Lung (tissue), 12 donors: ENCODE data around the gene ITPK1. TPM values are rescaled to one million over a fixed set of nuclear protein-coding genes. Genes with fewer than 3 reads are reported as not detected.

ENCODE experiments used
- ATAC-seq: fragments of 200-7000 bp; cut with Tn5 transposase; one replicate; pipeline ENCODE4 v1.9.1; 2020; ENCODE audit warnings: moderate number of reproducible peaks; ENCODE audit not compliant: insufficient read depth, low FRiP score
- DNase-seq, 3 donors: peaks; one replicate each; pipeline ENCODE4 v3.0.0-alpha.2; 2013 to 2017
- H3K27ac ChIP-seq, 2 donors: one replicate each; pipeline ENCODE4 v1.5.1; 2013; ENCODE audit warnings: mild to moderate bottlenecking in 2 of 2, moderate library complexity in 2 of 2, control low read depth in 1 of 2, inconsistent platforms in 1 of 2, low read depth in 1 of 2, low read length in 1 of 2
- H3K27me3 ChIP-seq, 3 donors: one replicate each; pipeline ENCODE4 v1.5.1; 2013; ENCODE audit warnings: low read length in 2 of 3; ENCODE audit not compliant: control insufficient read depth in 3 of 3, insufficient read depth in 3 of 3
- H3K36me3 ChIP-seq, 4 donors: one replicate each; pipeline ENCODE4 v1.5.1; 2013; ENCODE audit warnings: low read length in 4 of 4, mild to moderate bottlenecking in 1 of 4, moderate library complexity in 1 of 4; ENCODE audit not compliant: control insufficient read depth in 4 of 4, insufficient read depth in 4 of 4
- H3K4me1 ChIP-seq, 5 donors: one replicate each; pipeline ENCODE4 v1.5.1; 2013; ENCODE audit warnings: low read length in 5 of 5, mild to moderate bottlenecking in 2 of 5, moderate library complexity in 1 of 5; ENCODE audit not compliant: control insufficient read depth in 5 of 5, insufficient read depth in 5 of 5
- H3K4me3 ChIP-seq: one replicate; pipeline ENCODE4 v1.5.1; 2013; ENCODE audit warnings: mild to moderate bottlenecking, control low read depth, moderate library complexity
- H3K9ac ChIP-seq, 2 donors: one replicate each; pipeline ENCODE4 v1.5.1; 2013; ENCODE audit warnings: low read length in 2 of 2, control low read depth in 1 of 2; ENCODE audit not compliant: insufficient read depth in 1 of 2
- H3K9me3 ChIP-seq, 4 donors: one replicate each; pipeline ENCODE4 v1.5.1; 2013; ENCODE audit warnings: low read length in 3 of 4, mild to moderate bottlenecking in 1 of 4, moderate library complexity in 1 of 4; ENCODE audit not compliant: control insufficient read depth in 4 of 4, insufficient read depth in 3 of 4
- WGBS, 2 donors: extraction: QIAGEN DNeasy Blood & Tissue Kit; methylation state at CpG; one replicate each; pipeline ENCODE4 v1.1.7; 2013; 5-methylcytosine and 5-hydroxymethylcytosine counted together
- polyA plus RNA-seq, 2 donors: library from polyadenylated mRNA; stranded (reverse); fragments of 200-250 nt; gene quantifications; one replicate each; pipeline ENCODE4 v1.2.1, GENCODE V29; 2013
- total RNA-seq, 2 donors: library from RNA; depleted of rRNA in 1 of 2; stranded (reverse); fragments of >200 nt in 1 of 2; gene quantifications; one replicate each; pipeline ENCODE4 v1.2.1, GENCODE V29; 2014 to 2021
- TF ChIP-seq, protein P1 (sequence below): IDR thresholded peaks from 2 replicates; pipeline ENCODE4 v1.5.1; 2012; ENCODE audit warnings: mild to moderate bottlenecking; ENCODE audit errors: control extremely low read depth, extremely low read depth
- donor health status: control.
- donor health status: control.
- donor health status: Bipolar disorder and iron deficiency.
- donor health status: healthy.
- donor health status: DM: yes; HTN: yes; CAD: no.

Gene ITPK1
- total and polyA plus RNA-seq, 4 donors, result 17.5 to 99.4 (median 45.3) TPM

- no peak overlapping the region for H3K27ac ChIP-seq
- no peak overlapping the region for H3K9ac ChIP-seq
- whole genome bisulfite sequencing, 2 donors, result 82 to 85% methylated on average over 9 of the region's 9 CpGs
- no peak overlapping the region for H3K4me3 ChIP-seq
- H3K36me3 ChIP-seq, result no peaks in the 10 kb centered on the region
- TF ChIP-seq, protein P1, sequence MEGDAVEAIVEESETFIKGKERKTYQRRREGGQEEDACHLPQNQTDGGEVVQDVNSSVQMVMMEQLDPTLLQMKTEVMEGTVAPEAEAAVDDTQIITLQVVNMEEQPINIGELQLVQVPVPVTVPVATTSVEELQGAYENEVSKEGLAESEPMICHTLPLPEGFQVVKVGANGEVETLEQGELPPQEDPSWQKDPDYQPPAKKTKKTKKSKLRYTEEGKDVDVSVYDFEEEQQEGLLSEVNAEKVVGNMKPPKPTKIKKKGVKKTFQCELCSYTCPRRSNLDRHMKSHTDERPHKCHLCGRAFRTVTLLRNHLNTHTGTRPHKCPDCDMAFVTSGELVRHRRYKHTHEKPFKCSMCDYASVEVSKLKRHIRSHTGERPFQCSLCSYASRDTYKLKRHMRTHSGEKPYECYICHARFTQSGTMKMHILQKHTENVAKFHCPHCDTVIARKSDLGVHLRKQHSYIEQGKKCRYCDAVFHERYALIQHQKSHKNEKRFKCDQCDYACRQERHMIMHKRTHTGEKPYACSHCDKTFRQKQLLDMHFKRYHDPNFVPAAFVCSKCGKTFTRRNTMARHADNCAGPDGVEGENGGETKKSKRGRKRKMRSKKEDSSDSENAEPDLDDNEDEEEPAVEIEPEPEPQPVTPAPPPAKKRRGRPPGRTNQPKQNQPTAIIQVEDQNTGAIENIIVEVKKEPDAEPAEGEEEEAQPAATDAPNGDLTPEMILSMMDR, result no peak
- no peak for ATAC-seq
- no peak for DNase-seq
- peaks cover 0 to 8% (median 4%) of the 10 kb centered on the region in 5 donors for H3K4me1 ChIP-seq
- no peaks in the 10 kb centered on the region for H3K9me3 ChIP-seq
- no peaks in the 10 kb centered on the region for H3K27me3 ChIP-seq
These were observed 10.4 kb upstream of the ITPK1 start for GRCh38 chr14:93126111-93126510.

GRCh38 chr14:93122826-93123225, 7.1 kb upstream of the ITPK1 start:
- Histone ChIP-seq H3K4me3 (no peak overlapping the region), H3K27me3 (no peaks in the 10 kb centered on the region), H3K4me1 (peaks cover 0 to 2% (median 0%) of the 10 kb centered on the region in 5 donors), H3K27ac (no peak overlapping the region), H3K9ac (no peak overlapping the region), H3K9me3 (no peaks in the 10 kb centered on the region), H3K36me3 (no peaks in the 10 kb centered on the region)
- WGBS, 2 donors, result 90 to 92% methylated on average over 6 of the region's 6 CpGs
- DNase-seq (no peak), ATAC-seq (no peak)
- TF ChIP-seq, protein P1, result no peak

DNA sequence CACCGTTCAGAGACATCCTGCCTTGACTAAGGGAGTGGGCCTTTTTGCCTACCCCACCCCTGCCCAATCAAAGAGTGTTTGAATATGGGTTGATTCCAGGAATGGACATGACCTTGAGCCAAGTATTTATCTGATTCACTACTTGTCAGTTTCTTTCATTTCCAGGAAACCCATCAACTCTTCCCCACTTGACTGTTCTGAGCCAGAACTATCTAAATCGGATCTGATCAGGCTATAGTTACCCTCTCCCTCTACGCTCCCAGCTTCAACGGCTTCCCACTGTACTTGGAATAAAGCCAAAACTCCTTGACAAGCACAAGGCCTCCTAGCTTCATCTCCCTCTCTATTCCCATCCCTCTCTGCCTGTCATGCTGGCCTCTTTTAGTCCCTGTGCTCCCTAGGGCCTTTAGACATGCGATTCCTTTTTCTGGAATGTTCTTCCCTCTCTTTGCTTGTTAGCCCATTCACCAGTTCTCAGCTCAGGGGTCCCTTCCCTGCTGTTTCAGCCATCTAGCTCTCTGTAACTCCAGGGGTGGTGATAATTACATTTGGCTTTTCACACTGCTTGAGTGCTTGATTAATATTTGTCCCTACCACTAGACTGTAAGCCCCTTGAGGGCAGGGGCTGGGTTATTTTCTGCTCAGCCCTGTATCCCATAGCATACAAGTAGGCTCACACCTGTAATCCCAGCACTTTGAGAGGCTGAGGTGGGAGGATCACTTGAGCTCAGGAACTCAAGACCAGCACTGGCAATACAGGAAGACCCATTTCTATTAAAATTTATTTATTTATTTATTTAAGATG, 5.5 kb upstream of the ITPK1 start:
- H3K9ac ChIP-seq, result no peak overlapping the region
- H3K4me3 ChIP-seq, result no peak overlapping the region
- no peak overlapping the region for H3K27ac ChIP-seq
- no peak for ATAC-seq
- DNase-seq, result no peak
- peaks cover 0 to 5% (median 0%) of the 10 kb centered on the region in 5 donors for H3K4me1 ChIP-seq
- no peaks in the 10 kb centered on the region for H3K36me3 ChIP-seq
- WGBS, 2 donors, result 59 to 66% methylated on average over 5 of the region's 5 CpGs
- no peaks in the 10 kb centered on the region for H3K9me3 ChIP-seq
- H3K27me3 ChIP-seq, result no peaks in the 10 kb centered on the region
- TF ChIP-seq, protein P1, result no peak
